SK-N-SH (cell line): ENCODE results near the gene IL1R1. TPM values are rescaled to one million over a fixed set of nuclear protein-coding genes. Genes with fewer than 3 reads are reported as not detected.

Experiments used
- CTCF ChIA-PET: fragments of 300-600, 350-600 bp; formaldehyde crosslinking; extraction: SDS; loops from one replicate; lab custom pipeline; 2021; lab: Yijun Ruan, JAX
- POLR2A ChIA-PET: fragments of 350-600 bp; sonication (Branson Sonifier 250); formaldehyde crosslinking; extraction: SDS; loops from one replicate; lab custom pipeline; 2020; ENCODE audit warnings: antibody characterized with exemption, inconsistent platforms; lab: Yijun Ruan, JAX
- DNase-seq: peaks from one replicate; pipeline ENCODE4 v3.0.0; 2012
- H2AFZ ChIP-seq: fragments of 200-600 bp; sonication (generic); 2 replicates; pipeline ENCODE4 v1.8.1; 2016; ENCODE audit warnings: antibody characterized with exemption, mild to moderate bottlenecking, low read depth
- H3F3A ChIP-seq: fragments of 200-600 bp; sonication (generic); replicated peaks from 2 replicates; pipeline ENCODE3; 2016; ENCODE audit warnings: antibody characterized with exemption, mild to moderate bottlenecking; ENCODE audit not compliant: insufficient read depth
- H3K27ac ChIP-seq, 2 experiments: fragments of 200-500 bp in 1 of 2; fragments of 200-600 bp in 1 of 2; sonication (Bioruptor generic) in 1 of 2; sonication (generic), shearing (Covaris generic) in 1 of 2; 2 replicates each; pipeline versions ENCODE4 v1.5.1 to v1.6.1; 2014 to 2016; ENCODE audit warnings: low read depth in 2 of 2, inconsistent platforms in 1 of 2, low read length in 1 of 2, mild to moderate bottlenecking in 1 of 2, mixed read lengths in 1 of 2
- H3K27me3 ChIP-seq: fragments of 200-600 bp; sonication (generic), shearing (Covaris generic); 2 replicates; pipeline ENCODE4 v1.6.1; 2016; ENCODE audit warnings: mixed run types; ENCODE audit not compliant: insufficient read depth
- H3K36me3 ChIP-seq, 2 experiments: fragments of 200-500 bp in 1 of 2; fragments of 200-600 bp in 1 of 2; sonication (Bioruptor generic) in 1 of 2; sonication (generic) in 1 of 2; replicated peaks in 1 of 2; 2 replicates each; pipeline versions ENCODE3 to v1.5.1; 2014 to 2016; ENCODE audit warnings: low read length in 1 of 2, mild to moderate bottlenecking in 1 of 2; ENCODE audit not compliant: insufficient read depth in 2 of 2, control insufficient read depth in 1 of 2
- H3K4me1 ChIP-seq, 2 experiments: fragments of 200-500 bp in 1 of 2; fragments of 200-600 bp in 1 of 2; sonication (Bioruptor generic) in 1 of 2; sonication (generic), shearing (Covaris generic) in 1 of 2; 2 replicates each; pipeline versions ENCODE4 v1.5.1 to v1.6.1; 2014 to 2016; ENCODE audit warnings: low read depth in 1 of 2, low read length in 1 of 2, mixed run types in 1 of 2; ENCODE audit not compliant: insufficient read depth in 2 of 2, control insufficient read depth in 1 of 2
- H3K4me2 ChIP-seq: fragments of 200-600 bp; sonication (generic), shearing (Covaris generic); 2 replicates; pipeline ENCODE4 v1.6.1; 2017; ENCODE audit warnings: mixed run types
- H3K4me3 ChIP-seq, 2 experiments: fragments of 200-500 bp in 1 of 2; fragments of 200-600 bp in 1 of 2; sonication (Bioruptor generic) in 1 of 2; sonication (generic), shearing (Covaris generic) in 1 of 2; 2 replicates each; pipeline versions ENCODE4 v1.5.1 to v1.8.1; 2014 to 2016; ENCODE audit warnings: low read depth in 2 of 2, inconsistent platforms in 1 of 2, low read length in 1 of 2, mild to moderate bottlenecking in 1 of 2, mixed read lengths in 1 of 2, moderate library complexity in 1 of 2
- H3K79me2 ChIP-seq: fragments of 200-600 bp; sonication (generic); 2 replicates; pipeline ENCODE4 v1.8.1; 2017; ENCODE audit warnings: mild to moderate bottlenecking; ENCODE audit not compliant: insufficient read depth
- H3K9ac ChIP-seq: fragments of 200-600 bp; sonication (generic); 2 replicates; pipeline ENCODE4 v1.6.1; 2017; ENCODE audit warnings: mixed run types
- H3K9me2 ChIP-seq: fragments of 200-600 bp; sonication (generic); 2 replicates; pipeline ENCODE4 v1.6.1; 2017; ENCODE audit warnings: mixed run types
- H3K9me3 ChIP-seq: fragments of 200-600 bp; sonication (generic); 2 replicates; pipeline ENCODE4 v1.6.1; 2017; ENCODE audit warnings: mixed run types, mild to moderate bottlenecking, moderate library complexity
- H4K20me1 ChIP-seq: fragments of 200-600 bp; sonication (generic); 2 replicates; pipeline ENCODE4 v1.6.1; 2017; ENCODE audit warnings: mild to moderate bottlenecking, mixed run types; ENCODE audit not compliant: insufficient read depth
- ELF1 ChIP-seq: IDR thresholded peaks from 2 replicates; pipeline ENCODE4 v1.4.0; 2012
- EP300 ChIP-seq, 2 experiments: IDR thresholded peaks; 2 replicates each; pipeline versions ENCODE4 v1.4.0 to v1.6.1; 2012; ENCODE audit warnings: borderline replicate concordance in 1 of 2, low read depth in 1 of 2, low read length in 1 of 2
- FOSL2 ChIP-seq: IDR thresholded peaks from 2 replicates; pipeline ENCODE4 v1.4.0; 2012; ENCODE audit warnings: low read depth, mild to moderate bottlenecking, moderate library complexity, borderline replicate concordance
- FOXM1 ChIP-seq: IDR thresholded peaks from 2 replicates; pipeline ENCODE4 v1.4.0; 2012; ENCODE audit warnings: low read depth, mild to moderate bottlenecking
- GATA2 ChIP-seq: sonication (generic); formaldehyde crosslinking; IDR thresholded peaks from 2 replicates; pipeline ENCODE4 v1.5.0; 2020; ENCODE audit warnings: mild to moderate bottlenecking, missing genetic modification reagents
- JUND ChIP-seq: IDR thresholded peaks from 2 replicates; pipeline ENCODE4 v1.4.0; 2012
- NFIC ChIP-seq: IDR thresholded peaks from 2 replicates; pipeline ENCODE4 v1.4.0; 2012; ENCODE audit warnings: borderline replicate concordance
- RAD21 ChIP-seq: IDR thresholded peaks from 2 replicates; pipeline ENCODE4 v1.6.1; 2012; ENCODE audit warnings: mild to moderate bottlenecking, low read length
- RXRA ChIP-seq: IDR thresholded peaks from 2 replicates; pipeline ENCODE4 v1.4.0; 2012; ENCODE audit warnings: low read depth, mild to moderate bottlenecking, borderline replicate concordance
- SIN3A ChIP-seq: IDR thresholded peaks from 2 replicates; pipeline ENCODE4 v1.6.1; 2012; ENCODE audit warnings: low read depth, mild to moderate bottlenecking, low read length, moderate library complexity, borderline replicate concordance
- SMC3 ChIP-seq: IDR thresholded peaks from 2 replicates; pipeline ENCODE4 v1.6.1; 2012; ENCODE audit warnings: low read depth, low read length, improper control_type of control experiment
- TAF1 ChIP-seq: IDR thresholded peaks from 2 replicates; pipeline ENCODE4 v1.6.1; 2012; ENCODE audit warnings: low read depth, mild to moderate bottlenecking, low read length, moderate library complexity, borderline replicate concordance
- WGBS: methylation state at CpG from one replicate; pipeline ENCODE4 v1.1.6; 2017; ENCODE audit warnings: low lambda C conversion rate; 5-methylcytosine and 5-hydroxymethylcytosine counted together
- polyA plus RNA-seq, 3 experiments: library from polyadenylated mRNA; depleted of rRNA; stranded (reverse); fragments of >200 nt; gene quantifications; 2 replicates each; pipeline ENCODE4 v1.2.3, GENCODE V29; 2012
- TF ChIP-seq, protein P1 (sequence below): IDR thresholded peaks from 2 replicates; pipeline ENCODE4 v1.6.1; 2012; ENCODE audit warnings: mild to moderate bottlenecking, low read depth, low read length, moderate library complexity
- TF ChIP-seq, protein P2 (sequence below): IDR thresholded peaks from 2 replicates; pipeline ENCODE4; 2012
- TF ChIP-seq, protein P3 (sequence below): fragments of 150-350 bp; IDR thresholded peaks from 2 replicates; pipeline ENCODE4 v1.6.1; 2016; ENCODE audit warnings: mild to moderate bottlenecking, low read depth, low read length

Gene IL1R1
- polyA plus RNA-seq, 1 of the 3 experiments (the other 2 are of a cell fraction) = 13.3 TPM

DNA sequence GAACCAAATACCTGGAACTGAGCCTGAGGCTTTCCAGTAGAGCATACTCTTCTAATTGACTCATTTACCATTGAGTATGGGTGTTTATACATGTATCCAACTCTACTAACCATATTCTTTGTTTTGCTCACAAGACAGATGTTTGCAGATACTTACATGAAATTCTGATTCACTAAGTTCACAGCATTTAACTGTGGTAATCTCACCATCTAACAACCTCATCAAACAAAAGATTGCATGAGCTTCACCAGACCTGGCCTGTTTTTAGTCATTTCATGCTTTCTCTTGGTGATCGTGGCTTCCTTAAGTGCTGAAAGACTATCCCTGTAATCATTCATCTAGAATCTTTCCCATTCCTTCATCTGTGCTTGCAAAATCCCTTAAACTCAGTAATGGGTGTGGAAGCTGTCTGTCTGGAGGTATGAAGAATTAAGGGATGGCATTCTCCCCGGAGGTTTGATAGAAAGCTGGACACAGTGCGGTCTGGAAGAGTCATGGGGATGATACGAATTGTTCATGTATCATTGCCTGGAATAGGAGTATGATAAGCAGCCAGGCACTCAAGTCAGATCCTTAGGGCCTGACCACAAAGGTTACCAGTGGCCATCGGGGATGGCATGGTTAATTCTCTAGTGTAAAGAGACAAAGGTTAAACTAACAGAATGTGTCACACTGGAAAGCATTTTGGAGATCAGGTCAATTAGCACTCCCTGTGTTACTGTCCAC, 42.0 kb upstream of the IL1R1 start (continued):
- TF ChIP-seq, protein P1, sequence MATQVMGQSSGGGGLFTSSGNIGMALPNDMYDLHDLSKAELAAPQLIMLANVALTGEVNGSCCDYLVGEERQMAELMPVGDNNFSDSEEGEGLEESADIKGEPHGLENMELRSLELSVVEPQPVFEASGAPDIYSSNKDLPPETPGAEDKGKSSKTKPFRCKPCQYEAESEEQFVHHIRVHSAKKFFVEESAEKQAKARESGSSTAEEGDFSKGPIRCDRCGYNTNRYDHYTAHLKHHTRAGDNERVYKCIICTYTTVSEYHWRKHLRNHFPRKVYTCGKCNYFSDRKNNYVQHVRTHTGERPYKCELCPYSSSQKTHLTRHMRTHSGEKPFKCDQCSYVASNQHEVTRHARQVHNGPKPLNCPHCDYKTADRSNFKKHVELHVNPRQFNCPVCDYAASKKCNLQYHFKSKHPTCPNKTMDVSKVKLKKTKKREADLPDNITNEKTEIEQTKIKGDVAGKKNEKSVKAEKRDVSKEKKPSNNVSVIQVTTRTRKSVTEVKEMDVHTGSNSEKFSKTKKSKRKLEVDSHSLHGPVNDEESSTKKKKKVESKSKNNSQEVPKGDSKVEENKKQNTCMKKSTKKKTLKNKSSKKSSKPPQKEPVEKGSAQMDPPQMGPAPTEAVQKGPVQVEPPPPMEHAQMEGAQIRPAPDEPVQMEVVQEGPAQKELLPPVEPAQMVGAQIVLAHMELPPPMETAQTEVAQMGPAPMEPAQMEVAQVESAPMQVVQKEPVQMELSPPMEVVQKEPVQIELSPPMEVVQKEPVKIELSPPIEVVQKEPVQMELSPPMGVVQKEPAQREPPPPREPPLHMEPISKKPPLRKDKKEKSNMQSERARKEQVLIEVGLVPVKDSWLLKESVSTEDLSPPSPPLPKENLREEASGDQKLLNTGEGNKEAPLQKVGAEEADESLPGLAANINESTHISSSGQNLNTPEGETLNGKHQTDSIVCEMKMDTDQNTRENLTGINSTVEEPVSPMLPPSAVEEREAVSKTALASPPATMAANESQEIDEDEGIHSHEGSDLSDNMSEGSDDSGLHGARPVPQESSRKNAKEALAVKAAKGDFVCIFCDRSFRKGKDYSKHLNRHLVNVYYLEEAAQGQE = no peak
- peak; percentile 13 to 67; a peak in 2 of 4 replicates for TF ChIP-seq EP300 (IDR thresholded peaks at IDR 0.05; ENCODE audit: borderline replicate concordance in 1 of 2, low read depth in 1 of 2, low read length in 1 of 2)
- TF ChIP-seq NFIC = peak; percentile 34; the same call in 1 of the 2 replicates
- peak; percentile 83 for TF ChIP-seq FOXM1
- TF ChIP-seq SIN3A = no peak
- TF ChIP-seq RXRA = peak; percentile 15; the same call in 1 of the 2 replicates
- TF ChIP-seq JUND = peak; percentile 60; the same call in 1 of the 2 replicates
- TF ChIP-seq FOSL2 = peak; percentile 27; the same call in 1 of the 2 replicates
- TF ChIP-seq, protein P2, sequence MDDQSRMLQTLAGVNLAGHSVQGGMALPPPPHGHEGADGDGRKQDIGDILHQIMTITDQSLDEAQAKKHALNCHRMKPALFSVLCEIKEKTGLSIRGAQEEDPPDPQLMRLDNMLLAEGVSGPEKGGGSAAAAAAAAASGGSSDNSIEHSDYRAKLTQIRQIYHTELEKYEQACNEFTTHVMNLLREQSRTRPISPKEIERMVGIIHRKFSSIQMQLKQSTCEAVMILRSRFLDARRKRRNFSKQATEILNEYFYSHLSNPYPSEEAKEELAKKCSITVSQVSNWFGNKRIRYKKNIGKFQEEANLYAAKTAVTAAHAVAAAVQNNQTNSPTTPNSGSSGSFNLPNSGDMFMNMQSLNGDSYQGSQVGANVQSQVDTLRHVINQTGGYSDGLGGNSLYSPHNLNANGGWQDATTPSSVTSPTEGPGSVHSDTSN = peak; percentile 90

DNA sequence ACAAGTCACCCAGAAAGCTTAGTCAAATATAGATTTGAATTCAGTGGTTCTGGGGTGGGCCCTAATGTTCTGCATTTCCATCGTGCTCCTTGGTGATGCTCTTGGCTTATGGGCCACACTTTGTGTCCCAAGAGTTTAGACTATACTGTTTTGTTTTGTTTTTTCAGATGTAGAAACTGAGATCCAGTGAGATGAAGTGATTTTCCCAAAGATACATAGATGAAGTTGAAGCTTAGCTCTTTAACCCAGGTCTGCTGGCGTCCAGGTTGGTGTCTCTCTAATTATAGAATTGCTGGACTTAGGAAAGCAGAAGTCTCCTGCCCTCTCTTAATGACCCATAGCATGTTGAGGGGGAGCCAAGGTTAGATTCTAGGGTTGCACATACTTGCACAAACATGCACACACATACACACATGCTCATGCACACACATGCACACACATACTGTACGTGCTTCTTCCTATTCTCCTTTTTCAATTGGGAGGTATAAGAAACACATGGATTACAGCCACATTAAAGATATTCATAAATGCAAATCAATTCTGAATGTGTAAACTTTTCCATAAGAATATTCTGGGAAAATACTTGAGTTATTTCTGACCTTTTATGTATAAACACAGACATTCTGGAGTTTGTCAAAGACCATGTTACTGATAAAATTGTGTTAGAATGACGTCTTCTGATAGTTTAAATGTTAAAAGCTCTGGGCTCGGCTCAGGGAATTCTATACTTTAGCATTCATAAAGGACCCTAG, 41.3 kb upstream of the IL1R1 start:
- CTCF ChIA-PET = no interaction called here
- H2AFZ ChIP-seq = no peak overlapping the region
- no peak for TF ChIP-seq GATA2 (CRISPR knock-in tag)
- TF ChIP-seq NFIC = no peak
- no peak for TF ChIP-seq RXRA
- no peak for TF ChIP-seq JUND
- TF ChIP-seq RAD21 = no peak
- TF ChIP-seq, protein P3, sequence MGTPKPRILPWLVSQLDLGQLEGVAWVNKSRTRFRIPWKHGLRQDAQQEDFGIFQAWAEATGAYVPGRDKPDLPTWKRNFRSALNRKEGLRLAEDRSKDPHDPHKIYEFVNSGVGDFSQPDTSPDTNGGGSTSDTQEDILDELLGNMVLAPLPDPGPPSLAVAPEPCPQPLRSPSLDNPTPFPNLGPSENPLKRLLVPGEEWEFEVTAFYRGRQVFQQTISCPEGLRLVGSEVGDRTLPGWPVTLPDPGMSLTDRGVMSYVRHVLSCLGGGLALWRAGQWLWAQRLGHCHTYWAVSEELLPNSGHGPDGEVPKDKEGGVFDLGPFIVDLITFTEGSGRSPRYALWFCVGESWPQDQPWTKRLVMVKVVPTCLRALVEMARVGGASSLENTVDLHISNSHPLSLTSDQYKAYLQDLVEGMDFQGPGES = no peak
- no peak for TF ChIP-seq TAF1
- TF ChIP-seq SMC3 = no peak
- TF ChIP-seq ELF1 = no peak
- TF ChIP-seq, protein P2 = no peak
- H3K4me2 ChIP-seq = no peak overlapping the region
- H3K9me2 ChIP-seq = no peaks in the 10 kb centered on the region
- no peak overlapping the region for H3K9ac ChIP-seq
- H3K27ac ChIP-seq = peak overlapping the region; percentile 40 to 70; a peak in 2 of 4 replicates
- peaks cover 15% of the 10 kb centered on the region for H3F3A ChIP-seq
- WGBS = 72% methylated on average over 5 of the region's 5 CpGs
- H3K4me1 ChIP-seq = peaks cover 0 to 15% of the 10 kb centered on the region in 2 experiments; a peak in 3 of 4 replicates
- no peaks in the 10 kb centered on the region for H3K27me3 ChIP-seq
- H3K79me2 ChIP-seq = no peaks in the 10 kb centered on the region
- no peak for DNase-seq
- H3K4me3 ChIP-seq = no peak overlapping the region
- POLR2A ChIA-PET = no interaction called here
- H3K36me3 ChIP-seq = no peaks in the 10 kb centered on the region
- H4K20me1 ChIP-seq = no peaks in the 10 kb centered on the region
- 0 out of 2 replicates have a peak, but pooled peaks cover 4% of the 10 kb centered on the region for H3K9me3 ChIP-seq
